ENCODE measurements around the gene MGLL.

- TF ChIP-seq CTCF (IDR thresholded peaks at IDR 0.05) (no peak), POLR2A (IDR thresholded peaks at IDR 0.05) (no peak)
Measured at GRCh38 chr3:127690106-127690505, 132.2 kb downstream of the MGLL start.
